Esophagus squamous epithelium (tissue), 4 donors: ENCODE measurements around the gene HDDC2.

Experiments used
- POLR2A ChIP-seq, 4 donors: fragments of 450-650 bp; IDR thresholded peaks; one replicate each; pipeline ENCODE4 v1.6.1; 2017; ENCODE audit warnings: antibody characterized with exemption in 4 of 4, mild to moderate bottlenecking in 4 of 4, moderate library complexity in 3 of 4
- TF ChIP-seq, protein P1 (sequence below), 6 experiments: fragments of 450-650 bp in 4 of 6; fragments of 200-600 bp in 2 of 6; sonication (generic) in 2 of 6; IDR thresholded peaks; one replicate each; pipeline ENCODE4 v1.5.1; 2016 to 2019; ENCODE audit warnings: antibody characterized with exemption in 6 of 6, mild to moderate bottlenecking in 4 of 6, moderate library complexity in 4 of 6

- TF ChIP-seq, protein P1, sequence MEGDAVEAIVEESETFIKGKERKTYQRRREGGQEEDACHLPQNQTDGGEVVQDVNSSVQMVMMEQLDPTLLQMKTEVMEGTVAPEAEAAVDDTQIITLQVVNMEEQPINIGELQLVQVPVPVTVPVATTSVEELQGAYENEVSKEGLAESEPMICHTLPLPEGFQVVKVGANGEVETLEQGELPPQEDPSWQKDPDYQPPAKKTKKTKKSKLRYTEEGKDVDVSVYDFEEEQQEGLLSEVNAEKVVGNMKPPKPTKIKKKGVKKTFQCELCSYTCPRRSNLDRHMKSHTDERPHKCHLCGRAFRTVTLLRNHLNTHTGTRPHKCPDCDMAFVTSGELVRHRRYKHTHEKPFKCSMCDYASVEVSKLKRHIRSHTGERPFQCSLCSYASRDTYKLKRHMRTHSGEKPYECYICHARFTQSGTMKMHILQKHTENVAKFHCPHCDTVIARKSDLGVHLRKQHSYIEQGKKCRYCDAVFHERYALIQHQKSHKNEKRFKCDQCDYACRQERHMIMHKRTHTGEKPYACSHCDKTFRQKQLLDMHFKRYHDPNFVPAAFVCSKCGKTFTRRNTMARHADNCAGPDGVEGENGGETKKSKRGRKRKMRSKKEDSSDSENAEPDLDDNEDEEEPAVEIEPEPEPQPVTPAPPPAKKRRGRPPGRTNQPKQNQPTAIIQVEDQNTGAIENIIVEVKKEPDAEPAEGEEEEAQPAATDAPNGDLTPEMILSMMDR (IDR thresholded peaks at IDR 0.05), result no peak
- no peak for TF ChIP-seq POLR2A (IDR thresholded peaks at IDR 0.05)
Observed at GRCh38 chr6:125293587-125293986, 8.2 kb downstream of the HDDC2 start.
